ENCODE measurements around the gene MTA3.

DNA sequence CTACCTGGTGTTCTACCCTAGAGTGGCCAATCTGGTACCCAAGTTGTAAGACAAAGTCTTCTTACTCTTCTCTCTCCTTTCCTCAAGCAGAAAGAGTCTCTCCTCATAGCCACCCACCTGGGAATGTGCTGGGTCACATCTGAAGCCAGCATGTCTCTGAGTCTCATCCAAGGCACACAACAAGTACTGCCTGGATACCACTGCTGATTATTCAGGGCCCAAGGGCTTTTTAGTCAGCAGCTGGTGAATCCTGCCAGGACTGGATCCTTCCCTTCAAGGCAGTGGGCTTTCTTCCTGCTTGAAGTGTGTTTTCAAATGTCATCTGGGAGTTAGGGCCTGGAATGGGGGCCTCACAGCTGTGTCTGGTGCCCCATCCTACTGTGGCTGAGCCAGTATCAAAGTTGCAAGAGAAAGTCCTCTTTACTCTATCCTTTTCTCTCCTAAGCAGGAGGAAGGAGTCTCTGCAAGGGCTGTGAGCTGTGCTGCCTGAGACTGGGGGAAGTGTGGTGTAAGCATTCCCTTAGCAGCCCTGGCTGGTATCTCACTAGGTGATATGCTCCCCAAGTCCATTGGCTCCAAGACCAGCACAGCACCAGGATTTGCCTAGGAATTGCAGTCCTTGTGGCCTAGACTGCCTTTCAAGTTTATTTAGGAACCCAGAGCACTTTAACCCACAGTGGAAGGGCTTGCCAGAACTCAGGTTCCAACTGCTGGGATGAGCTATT lies 168.3 kb downstream of the MTA3 start:
- TF ChIP-seq, protein P1, sequence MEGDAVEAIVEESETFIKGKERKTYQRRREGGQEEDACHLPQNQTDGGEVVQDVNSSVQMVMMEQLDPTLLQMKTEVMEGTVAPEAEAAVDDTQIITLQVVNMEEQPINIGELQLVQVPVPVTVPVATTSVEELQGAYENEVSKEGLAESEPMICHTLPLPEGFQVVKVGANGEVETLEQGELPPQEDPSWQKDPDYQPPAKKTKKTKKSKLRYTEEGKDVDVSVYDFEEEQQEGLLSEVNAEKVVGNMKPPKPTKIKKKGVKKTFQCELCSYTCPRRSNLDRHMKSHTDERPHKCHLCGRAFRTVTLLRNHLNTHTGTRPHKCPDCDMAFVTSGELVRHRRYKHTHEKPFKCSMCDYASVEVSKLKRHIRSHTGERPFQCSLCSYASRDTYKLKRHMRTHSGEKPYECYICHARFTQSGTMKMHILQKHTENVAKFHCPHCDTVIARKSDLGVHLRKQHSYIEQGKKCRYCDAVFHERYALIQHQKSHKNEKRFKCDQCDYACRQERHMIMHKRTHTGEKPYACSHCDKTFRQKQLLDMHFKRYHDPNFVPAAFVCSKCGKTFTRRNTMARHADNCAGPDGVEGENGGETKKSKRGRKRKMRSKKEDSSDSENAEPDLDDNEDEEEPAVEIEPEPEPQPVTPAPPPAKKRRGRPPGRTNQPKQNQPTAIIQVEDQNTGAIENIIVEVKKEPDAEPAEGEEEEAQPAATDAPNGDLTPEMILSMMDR (IDR thresholded peaks at IDR 0.05), result no peak
- no peak for TF ChIP-seq EZH2 (IDR thresholded peaks at IDR 0.05)
- TF ChIP-seq EZH2phosphoT487 (IDR thresholded peaks at IDR 0.05), result no peak
